Activated T-cell treated with anti-CD3 and anti-CD28 coated beads, Interleukin-2, amount 50 U/mL, for 48 hours (primary cell): Measurements from ENCODE around the gene MRRF.

Experiments
- DNase-seq, 2 experiments: peaks; one replicate each; pipeline ENCODE4 v3.0.0-alpha.2; 2020

The MRRF gene

DNA sequence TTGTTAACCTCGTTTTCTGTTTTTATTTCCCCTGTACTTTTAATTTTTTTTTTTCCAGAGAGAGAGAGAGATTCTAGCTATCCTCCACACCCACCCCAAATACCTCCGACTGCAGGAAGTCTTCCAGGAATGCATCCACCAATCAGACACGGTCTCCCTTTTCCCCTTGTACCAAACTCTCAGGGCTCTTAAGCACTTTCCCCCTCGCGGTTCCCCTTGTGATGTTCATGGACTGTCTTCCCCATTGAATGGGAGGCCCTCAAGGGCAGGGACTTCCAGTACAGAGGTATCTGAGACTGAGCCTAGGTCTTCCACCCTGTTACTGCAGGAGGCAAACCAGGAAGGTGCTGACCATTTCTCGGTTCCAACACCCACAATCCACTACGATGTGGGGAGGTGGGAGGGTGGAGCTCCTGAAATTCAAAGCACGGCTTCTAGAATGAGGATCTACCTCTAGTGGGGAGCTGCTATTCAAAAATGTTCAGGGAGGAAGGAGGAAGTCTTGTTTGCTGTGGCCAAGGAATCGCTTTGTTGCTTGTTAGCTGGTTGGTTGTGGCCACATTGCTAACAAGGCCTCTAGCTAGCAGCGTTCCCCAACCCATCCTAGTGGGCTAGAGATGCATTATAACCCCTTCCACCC is 68.6 kb downstream of the MRRF start:
- no peak for DNase-seq

DNA sequence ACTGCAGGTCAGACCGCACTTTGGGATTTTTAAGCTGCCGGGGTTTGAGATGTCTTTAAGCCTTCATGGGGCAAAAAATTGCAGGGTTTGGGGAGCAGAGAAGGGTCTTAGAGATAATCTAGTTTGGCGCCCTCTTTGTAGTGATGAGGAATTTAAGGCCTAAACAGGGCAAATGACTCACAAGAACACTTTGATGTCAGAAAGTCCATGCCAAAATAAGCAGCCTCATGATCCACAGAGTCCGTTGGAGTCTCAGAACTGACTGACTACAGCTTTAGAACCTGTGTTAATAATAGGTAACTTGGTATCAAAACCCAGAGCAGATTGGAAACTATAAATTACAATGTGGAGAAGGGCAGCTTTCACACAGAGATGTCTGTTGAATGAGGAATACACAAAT is 70.2 kb downstream of the MRRF start:
- no peak for DNase-seq

DNA sequence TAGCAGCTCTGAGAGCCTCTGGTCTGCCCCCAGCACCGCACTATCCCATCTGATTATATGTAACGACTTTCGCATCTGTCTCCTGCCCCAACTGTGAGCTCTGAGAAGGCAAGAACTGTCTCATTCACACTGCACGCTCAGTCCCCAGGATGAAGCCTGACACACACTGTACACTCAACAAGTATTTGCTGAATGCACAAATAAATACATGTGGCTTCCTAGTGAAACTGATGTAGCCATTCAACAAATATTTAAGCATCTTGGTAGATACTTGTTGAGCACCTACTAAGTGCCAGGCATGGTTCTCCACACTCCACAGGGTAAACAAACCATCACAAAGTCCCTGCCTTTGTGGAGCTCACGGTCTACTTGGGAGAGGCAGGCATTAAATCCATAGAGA is 71.5 kb downstream of the MRRF start:
- DNase-seq: no peak

DNA sequence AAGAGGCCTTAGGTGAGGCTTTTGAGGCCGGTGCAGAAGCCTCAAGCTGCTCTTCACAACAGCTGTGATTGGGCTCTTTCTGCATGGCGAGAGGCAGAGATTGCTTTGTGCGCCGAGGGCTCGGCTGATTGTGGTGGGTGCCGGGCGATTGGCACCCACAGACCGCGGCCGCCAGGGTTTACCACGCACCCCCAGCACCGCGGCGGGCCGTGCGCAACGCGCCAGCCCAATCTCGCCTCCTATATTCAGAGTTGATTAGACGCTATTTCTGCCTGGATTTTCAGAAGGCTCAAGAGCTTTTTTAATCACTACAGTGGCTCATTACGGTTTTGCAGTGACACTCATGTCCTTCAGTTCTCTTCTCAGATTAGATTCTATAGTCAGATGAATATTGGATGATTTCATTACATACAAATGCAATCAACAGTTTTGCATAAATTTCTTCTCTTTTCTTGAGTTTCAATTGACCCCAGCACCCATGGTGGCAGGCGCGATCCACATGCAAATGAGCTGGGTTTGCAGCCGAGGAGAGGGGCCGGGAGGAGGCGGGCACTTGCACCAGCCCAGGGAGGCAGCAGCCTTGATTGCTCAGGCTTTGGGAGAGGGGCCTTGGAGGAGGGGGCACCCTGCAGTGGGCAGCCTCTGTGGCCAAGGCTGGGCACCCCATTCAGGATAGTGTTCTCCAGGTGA is 72.3 kb downstream of the MRRF start:
- DNase-seq: no peak

DNA sequence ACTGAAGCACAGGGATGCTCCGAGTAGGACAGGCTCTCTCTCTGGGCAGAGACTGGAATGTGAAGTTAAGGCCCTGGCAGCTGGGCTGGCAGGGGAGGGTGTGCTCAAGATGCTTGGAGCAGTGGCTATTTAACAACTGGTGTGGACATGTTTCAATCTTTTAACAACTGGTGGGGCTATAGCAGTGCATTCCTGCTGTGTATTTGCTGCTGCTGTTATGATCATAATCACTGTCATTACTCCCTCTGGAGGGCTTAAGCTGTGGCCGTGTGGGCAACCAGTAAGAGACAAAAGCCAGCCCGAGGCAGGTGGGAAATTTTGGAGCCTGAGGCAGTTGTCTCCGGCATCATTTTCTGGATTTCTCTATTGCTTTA is 72.9 kb downstream of the MRRF start:
- no peak for DNase-seq

DNA sequence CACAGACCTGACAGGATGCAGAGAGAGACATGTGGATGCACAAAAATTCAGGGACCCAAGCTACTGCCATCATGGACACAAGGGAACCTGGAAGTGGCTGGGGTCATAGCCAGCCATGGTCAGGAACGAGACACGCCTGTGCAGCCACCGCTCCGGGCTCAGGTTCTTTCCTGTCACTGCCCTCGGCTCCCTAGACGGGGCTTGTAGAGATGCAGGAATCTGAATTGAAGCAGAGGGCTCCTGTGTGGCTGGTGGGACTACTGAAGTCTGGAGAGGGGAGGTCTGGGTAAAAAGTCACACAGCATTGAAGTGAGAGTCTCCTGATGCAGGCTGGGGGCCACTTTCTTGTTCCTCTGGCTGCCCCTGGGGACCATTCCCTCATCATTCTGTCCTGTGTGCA is 73.9 kb downstream of the MRRF start:
- DNase-seq: no peak

DNA sequence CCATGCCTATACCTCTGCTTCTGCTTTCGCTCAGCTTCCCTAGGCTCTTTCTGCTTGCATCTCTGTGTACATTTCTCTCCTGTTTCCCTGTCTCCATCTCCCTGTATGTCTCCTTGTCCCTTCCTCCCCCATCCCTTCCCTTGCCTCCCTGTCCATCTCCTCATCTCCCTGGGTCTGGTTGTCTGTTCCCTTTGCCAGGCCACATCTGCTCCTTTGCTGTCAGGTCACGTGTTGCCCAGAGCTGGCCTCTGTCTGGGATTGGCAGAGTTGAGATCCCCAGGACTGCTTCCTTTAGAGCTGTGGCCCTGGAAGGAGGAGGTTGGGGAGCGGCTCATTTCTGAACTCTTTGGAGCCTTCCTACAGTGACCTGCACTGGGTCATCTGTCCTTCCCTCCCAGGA is 74.3 kb downstream of the MRRF start:
- no peak for DNase-seq

DNA sequence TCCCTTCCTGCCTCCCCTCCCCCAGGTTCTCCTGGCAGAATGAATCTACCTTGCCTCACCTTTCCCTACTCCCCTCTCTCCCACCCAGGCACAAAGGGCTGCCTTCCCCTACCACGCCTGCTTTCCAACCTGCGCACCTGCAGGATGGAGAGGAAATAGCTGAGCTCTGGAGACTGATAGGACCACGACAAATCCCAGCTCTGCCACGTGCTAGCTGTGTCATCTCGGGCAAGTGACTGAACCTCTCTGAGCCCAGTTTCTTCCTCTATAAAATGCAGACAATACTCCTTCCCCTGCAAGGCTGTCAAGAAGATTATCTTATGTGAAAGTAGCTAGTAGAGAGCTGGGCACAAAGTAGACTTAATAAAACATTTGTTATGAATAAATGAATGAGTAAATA is 74.9 kb downstream of the MRRF start:
- no peak for DNase-seq

DNA sequence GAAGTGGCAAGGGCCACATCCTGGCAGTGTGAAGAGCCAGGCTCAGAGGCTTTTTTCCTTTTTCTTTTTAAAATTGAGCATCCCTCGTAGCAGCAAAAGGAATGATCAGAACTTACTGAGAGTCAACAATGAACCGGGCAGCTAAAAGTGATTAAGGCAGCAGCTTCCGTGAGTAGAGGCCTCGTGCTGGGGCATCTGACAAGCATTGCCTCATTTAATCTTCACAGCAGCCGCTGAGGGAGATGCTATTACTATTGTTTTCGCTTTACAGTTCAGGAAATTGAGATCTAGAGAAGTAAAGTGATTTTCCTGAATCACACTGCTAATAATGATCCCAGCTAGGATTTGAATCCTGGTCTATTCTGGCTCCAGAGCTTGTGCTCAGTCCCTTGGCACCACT is 75.5 kb downstream of the MRRF start:
- no peak for DNase-seq

DNA sequence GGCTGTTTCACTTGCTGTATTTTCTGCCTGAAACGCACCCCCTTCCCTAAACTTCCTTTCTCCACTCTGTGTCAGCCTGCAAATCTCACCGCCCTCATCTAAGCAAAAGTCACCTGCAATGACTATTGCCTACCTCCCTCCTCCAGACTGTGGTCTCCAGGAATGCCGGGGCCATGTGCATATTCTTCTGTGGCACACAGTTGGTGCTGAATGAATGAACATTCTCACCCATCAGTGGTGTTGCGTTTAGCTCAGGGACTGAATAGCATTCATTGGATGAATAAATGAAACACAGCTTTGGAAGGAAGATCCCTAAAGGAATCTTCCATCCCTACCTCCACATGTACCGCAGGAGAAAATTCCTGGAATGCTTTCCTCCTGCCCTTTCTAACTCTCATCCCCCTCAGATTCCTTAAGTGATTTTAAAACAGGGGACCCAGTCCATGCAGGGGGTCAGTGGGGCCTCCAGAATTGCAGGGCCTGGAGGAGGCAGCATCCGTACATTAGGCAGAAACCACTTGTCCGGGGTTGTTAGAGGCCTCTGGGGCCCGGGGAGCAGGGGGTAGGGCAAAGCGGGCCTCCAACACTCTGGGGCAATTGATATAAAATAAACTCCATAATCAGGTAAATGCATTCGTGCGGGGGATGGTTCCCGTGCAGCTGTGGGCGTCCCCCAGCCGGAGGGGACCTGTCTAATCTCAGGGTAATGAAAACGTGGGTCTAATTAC is 77.8 kb downstream of the MRRF start:
- DNase-seq: no peak

DNA sequence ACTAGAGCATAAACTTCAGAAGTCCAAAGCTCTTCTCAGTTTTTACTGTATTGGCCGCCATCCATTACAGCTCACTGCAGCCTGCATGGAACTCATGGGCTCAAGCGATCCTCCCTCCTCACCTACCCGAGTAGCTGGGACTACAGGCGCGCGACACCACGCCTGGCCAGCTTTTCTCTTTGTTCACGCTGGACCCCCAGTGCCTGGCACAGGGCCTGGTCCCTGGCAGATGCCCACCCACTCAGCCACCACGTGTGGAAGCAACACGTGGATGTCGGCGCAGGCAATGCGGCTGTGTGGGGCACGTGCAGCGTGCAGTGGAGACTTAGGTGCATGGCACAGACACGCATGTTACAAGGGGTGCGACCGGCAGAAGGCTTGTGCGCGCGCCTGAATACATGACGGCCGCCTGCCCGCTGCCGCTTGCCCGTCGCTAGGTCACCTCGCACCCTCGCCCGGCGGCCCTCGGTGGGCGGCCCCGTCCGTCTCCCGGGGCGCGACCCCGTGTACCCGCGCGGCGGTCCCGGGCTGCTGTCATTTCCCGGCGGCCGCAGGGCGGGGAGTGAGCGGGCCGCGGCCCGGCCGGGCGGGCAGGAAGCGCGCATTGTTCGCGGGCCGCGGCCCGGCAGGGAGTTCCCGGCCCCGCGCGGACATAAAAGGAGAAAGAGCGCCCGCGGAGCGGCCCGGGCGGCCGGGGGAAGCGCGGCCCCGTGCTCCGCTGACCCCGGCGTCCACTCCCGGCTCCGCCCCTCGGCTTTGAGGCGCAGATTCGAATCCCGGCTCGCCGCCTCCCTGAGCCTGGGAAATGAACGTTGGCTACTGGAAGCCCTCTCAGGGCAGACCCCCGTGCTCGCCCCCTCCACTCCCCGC is 82.0 kb downstream of the MRRF start:
- no peak for DNase-seq

DNA sequence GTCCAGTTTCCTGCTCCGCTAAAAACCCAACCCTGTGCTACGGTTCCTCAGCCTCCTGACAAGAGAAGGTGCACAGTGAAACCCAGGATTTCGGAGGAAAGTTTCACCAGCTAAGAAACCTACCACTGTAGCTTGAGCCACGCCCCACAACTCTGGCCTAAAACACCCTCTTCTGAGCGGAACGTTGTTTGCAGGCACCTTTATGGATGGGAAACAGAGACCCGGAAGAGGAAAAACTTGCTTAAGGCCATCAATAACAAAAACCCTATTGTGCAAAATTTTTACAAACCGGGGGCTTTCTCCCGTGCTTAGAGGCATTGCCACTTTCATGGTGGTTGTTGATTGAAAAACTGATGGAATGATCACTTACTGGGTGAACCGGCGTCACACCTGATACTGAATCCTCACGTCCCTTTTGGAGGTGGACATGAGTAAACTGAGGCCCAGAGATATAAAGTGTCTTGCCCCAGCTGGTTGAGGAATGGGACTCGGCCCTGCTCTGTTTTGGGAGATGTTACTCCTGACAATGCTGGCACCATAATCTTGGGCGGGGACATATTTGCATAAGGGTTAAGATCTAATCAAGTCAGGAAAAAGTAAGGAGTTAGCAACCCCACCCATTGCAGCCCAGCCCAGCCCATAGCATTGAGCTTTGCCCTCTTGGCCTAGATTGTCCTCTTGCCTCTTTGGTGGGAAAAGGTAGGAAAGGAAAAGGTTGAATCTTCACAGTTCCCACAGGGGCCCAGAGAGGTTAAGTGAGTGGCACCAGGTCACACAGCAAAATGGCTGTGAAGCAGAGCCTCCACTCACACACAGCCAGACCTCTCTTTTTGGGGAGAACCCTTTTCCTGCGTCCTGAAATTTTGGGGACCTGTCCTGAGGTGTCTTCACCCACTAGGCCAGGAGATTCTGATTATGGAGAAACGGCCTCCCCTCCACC is 82.9 kb downstream of the MRRF start:
- DNase-seq: peak in 1 of 2 experiments; percentile 35

DNA sequence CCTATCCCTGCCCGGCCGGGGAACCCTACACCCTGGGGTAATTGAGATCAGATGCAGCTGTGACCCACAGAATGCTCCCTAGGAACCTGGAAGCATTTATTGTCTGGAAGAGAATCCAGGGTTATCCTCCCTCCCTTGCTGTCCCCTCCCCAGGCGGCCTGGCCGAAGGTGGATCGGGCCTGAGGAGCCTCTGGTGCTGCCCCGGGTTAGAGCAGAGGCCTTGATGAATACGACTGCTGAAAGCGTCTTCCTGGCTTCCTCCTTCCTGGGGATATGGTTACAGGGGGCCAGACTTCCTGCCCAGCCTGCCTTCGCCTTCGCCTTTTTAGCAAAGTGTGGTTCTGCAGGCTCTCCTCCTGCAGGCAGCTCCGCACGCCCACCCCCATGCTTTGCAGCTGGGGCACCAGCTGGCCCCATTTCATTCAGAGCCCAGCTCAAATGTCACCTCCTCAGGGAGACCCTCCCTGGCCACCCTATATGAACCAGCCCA is 83.7 kb downstream of the MRRF start:
- DNase-seq: no peak

DNA sequence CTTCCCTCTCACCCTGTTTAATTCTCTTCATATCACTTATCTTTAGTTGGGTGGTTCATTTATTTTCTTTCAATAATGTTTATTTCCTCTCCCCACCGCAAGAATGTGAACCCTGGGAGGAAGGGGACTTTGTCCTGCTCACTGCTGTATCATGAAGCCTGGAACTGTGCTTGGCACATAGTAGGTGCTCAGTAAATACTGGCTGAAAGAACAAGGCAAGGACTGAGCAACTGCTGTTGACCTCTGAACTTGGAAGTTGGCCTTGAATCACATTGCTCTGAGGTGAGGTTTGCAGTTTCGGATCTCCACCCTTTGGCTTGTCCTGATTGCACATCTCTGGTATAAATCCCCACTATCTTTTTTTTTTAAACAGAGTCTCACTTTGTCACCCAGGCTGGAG is 84.1 kb downstream of the MRRF start:
- no peak for DNase-seq

DNA sequence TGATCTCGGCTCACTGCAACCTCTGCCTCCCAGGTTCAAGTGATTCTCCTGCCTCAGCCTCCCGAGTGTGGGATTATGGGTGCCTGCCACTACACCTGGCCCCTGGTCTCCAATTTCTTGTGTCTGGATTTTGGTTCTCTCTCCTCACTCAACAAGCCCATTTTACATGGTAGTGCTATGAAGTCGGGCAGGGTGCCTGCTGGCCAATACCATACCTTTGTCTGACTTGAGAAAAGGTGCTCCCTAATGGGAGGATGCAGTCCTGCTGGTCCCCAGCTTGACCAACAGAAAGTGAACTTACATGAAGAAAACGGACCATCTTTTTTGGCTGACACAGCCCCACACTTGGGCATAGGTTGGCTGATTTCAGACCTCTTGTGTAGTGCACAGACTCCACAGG is 84.5 kb downstream of the MRRF start:
- no peak for DNase-seq

DNA sequence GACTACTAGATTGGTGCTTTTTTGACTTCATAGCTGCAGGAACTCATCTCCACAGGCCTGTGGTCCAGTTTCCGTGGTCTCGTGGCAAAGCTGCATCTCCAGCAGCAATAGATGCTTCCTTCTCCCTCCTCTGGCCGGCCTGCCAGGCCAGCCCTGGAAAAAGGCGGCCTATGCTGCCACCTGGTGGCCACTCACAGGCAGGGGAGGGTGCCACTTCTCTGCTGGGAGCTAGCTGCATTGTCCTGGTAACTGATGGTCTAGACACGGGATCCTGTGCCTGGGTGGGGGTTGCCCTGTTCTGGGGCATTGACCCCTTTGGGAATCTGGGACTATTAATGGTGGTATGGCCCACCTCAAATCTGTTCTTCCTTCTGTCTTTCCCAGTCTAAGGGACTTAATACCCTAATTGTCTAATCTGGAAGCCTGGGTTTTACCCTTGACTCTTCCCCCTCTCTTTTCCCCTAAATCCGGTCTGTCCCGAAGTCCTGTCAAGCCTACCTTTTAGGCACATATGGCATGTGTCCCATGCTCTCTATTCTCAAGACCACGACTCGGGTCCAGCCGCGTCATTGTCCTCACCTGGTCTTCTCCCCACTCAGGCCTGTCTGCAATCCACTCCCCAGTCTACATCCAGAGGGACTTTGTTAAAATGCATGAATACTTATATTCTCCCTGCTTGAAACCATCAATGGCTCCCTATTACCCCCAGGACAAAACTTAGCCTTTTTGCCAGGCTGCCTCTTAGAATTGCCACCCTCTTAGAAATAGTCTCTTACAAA is 86.1 kb downstream of the MRRF start:
- DNase-seq: peak; percentile 82 to 88

DNA sequence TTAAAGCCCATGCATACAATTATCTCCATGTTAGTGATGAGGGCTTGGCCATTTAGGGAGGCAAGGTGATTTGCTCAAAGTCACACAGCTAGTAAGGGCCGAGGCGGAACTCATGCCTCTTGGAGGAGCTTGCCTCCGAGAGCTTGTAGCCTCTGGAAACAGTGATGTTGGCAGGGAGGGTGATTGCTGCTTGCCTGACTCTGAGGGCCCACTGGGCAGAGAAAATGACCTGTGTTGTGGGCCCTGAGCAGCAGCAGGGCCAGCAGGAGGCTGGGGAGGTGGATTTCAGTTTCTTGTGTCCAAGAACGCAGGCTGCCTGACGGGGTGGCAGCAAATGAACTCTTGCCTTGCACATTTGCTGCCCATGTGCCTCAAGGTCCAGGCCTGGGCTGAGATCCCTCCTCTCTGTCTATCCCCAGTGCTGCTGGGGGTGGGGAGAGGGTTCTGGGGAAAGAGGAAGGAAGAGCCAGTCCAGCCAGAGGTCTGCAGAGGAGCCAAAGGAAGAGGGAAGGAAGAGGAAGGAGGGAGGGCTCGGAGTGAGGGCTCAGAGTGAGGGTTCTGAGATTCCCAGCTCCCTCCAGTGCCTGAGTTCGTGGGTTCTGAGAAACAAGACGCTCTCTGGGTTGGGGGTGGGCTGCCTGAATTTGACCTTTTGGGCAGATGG is 90.0 kb downstream of the MRRF start:
- no peak for DNase-seq

DNA sequence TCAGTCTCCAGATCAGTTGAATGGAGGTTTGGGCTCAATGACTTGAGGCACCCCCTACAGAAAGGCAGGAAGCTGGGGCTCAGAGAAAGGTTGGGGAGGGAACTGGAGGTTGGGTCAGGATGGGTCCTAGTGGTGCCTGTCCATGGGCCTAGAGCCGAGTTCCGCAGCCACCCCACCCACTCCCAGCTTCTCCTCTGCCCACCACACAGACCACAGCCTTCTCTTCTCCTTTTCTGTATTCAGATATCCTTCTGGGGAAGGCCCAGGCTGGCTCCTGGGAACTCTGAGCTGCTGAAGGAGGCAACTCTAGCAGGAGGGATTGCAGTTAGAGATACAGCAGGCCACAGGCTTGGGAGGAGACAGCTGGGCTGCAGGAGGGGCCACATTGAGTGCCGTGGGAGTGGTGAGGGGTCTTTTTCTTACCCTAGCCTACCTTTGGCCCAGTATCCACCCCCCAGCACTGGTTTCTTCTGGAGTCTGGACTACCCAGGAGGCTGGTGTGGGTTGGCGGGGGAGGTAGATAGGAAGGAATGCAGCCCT is 90.7 kb downstream of the MRRF start:
- DNase-seq: no peak

DNA sequence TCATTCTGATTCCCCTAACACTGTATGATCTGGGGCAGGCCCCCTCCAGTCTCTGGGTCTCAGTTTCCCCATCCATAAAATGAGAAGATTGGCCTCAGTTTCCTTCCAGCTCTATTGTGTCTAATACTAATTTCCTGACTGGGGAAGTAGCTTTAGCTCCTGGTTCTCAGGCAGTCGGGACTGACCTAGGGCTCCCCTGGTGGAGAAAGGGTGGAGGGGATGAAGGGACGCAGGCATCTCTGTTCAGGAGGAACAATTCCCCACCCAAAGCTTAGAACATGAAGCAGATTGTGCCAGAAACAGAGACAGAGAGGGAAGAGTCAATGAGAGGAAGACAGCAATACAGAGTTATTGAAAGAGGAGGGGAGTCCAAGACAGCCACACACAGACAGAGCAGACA is 91.9 kb downstream of the MRRF start:
- no peak for DNase-seq

DNA sequence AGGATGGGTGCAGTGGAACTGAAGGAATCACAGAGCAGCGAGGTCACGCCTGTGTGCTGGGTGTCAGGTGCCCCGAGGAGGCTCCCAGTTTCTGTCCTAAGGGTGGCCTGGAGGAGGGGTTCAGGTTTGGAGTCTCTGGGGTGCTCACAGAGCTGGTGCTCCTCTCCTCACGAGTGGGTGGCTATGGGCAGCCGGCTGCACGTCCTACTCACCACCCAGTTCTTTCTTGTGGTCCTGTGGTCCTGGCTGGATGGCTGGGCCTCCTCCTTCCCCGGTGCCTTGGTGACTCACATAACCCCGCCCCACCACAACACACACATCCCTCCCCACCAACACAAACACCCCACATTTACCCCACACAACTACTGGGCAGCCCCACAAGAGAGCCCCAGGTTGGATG is 96.2 kb downstream of the MRRF start:
- no peak for DNase-seq
